ENCODE results near the gene CTAG1B.
"Not testable (repeated sequence)": the region's sequence is repeated elsewhere in the genome, so short reads cannot be mapped to it uniquely, and the experiment has no call there.

CTAG1B gene

DNA sequence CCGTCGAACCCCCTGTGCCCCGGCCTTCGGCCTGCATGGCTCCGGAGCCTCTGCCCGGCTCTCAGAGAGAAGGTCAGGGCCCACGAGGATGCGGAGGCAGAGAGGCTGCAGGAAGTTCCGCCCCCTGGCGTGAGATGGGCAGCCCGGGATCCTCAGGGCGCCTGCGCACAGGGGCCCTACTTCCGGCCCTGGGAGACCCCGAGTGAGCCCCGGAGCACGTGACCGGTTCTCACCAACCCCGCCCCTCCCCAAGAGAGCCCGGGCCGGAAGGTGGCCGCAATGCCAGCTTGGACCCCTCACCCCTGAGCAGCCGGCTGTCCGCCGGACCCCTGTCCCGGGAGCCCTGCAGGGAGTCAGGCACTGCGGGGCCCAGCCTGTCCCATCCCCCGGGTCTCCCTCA lies at the start of gene CTAG1B:
Gene CTAG1B, minus strand, starts transcription at position 101 of the 400 bp plus-strand sequence. Its CDS starts 64 bp downstream, at position 37.
- not testable (repeated sequence) for DNase-seq

DNA sequence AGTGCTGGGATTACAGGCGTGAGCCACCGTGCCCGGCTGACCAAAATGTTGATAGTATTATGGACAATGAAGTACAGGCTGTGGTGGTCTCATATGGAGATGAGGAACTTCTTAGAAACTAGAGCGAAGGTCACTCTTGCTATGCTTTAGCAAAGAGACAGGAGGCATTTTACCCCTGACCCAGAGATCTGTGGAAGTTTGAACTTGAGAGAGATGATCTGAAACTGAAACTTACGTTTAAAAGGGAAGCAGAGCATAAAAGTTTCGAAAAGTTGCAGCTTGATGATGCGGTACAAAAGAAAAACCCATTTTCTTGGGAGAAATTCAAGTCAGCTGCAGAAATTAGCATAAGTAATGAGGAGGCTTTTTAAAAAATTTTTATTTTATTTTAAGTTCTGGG lies 42.8 kb upstream of the CTAG1B start:
- no peak for DNase-seq

DNA sequence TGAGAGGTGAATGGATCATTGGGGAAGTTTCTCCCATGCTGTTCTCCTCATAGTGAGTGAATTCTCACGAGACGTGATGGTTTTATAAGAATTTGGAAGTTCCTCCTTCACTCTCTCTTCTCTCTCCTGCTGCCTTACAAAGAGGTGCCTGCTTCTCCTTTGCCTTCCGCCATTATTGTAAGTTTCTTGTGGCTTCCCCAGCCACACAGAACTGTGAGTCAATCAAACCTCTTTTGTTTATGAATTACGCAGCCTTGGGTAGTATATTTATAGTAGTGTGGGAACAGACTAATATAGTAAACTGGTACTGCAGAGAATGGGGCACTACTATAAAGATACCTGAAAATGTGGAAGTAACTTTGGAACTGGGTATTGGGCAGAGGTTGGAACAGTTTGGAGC lies 42.1 kb upstream of the CTAG1B start:
- no peak for DNase-seq

DNA sequence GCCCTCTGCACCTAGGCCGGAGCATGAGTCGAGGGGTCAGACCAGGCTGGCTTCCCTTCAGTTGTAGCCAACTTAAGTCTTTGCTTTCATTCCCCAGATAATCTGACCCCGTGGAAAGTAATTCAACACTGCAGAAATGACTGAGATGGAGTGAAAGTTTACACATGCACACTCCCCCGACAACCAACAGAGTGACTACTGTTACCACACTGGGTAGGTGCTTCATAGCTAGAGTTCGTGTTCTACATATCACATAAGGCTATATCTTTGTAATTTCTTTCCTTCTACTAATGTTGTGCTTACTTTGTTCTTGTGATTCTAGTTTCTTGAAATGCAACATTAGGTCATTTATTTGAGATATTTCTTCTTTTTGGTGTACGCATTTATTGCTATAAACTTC lies 41.5 kb upstream of the CTAG1B start:
- no peak for DNase-seq

- DNase-seq: no peak
These were observed 39.9 kb upstream of the CTAG1B start for GRCh38 chrX:154658957-154659356.

GRCh38 chrX:154658187-154658586 lies 39.1 kb upstream of the CTAG1B start:
- DNase-seq: no peak

- no peak for DNase-seq
These were observed 38.2 kb upstream of the CTAG1B start for GRCh38 chrX:154657226-154657805.

GRCh38 chrX:154655786-154656185 lies 36.7 kb upstream of the CTAG1B start:
- no peak for DNase-seq

GRCh38 chrX:154655346-154655745 lies 36.3 kb upstream of the CTAG1B start:
- DNase-seq: no peak

GRCh38 chrX:154654925-154655324 lies 35.8 kb upstream of the CTAG1B start:
- DNase-seq: no peak

GRCh38 chrX:154654372-154654771 lies 35.3 kb upstream of the CTAG1B start:
- DNase-seq: no peak

- DNase-seq: not testable (repeated sequence)
These were observed 34.3 kb upstream of the CTAG1B start, which contains the start of gene CTAG2 for GRCh38 chrX:154653413-154653812. CTAG2 (minus strand) TSS chrX:154653579; CDS start chrX:154653515, 64 bp downstream.

DNA sequence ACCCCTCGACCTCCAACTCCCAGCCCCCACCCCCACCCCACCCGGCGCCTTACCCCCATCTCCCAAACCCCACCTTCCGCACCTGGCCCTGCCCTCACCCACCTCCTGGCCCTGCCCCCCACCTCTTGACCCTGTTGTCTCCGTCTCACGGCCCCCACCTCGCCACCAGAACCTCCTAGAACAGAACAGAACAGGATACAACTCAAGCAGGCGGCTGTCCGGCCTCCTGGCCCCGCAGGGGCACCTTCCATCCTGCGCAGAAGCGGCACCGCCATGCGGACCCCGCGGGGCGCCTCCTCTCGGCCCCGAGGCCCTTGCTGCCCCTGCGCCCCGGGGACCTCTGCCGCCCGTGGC lies 33.9 kb upstream of the CTAG1B start:
- no peak for DNase-seq

GRCh38 chrX:154652311-154653047 lies 33.4 kb upstream of the CTAG1B start:
- no peak for DNase-seq

GRCh38 chrX:154650221-154650510 lies 31.1 kb upstream of the CTAG1B start:
- no peak for DNase-seq

- DNase-seq: no peak
These were observed 30.6 kb upstream of the CTAG1B start for GRCh38 chrX:154649503-154650220.

DNA sequence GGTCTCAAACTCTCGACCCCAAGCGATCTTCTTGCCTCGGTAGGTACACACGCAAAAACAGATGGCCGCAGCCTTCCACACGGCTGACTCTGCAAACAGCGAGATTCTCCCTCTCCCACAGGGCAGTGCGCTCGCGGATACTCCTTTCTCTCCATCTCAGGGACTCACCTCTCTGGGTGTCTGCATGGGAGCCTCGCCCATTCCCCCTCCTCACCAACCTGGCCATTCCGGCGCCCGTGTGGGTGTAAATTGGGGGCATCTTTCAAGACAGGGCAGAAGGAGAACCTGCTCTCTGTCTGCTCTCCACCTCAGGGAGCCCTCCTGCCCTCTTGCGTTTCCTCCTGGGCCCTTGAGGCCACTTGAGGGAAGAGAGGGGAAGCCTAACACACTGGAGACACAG lies 29.8 kb upstream of the CTAG1B start:
- no peak for DNase-seq

DNA sequence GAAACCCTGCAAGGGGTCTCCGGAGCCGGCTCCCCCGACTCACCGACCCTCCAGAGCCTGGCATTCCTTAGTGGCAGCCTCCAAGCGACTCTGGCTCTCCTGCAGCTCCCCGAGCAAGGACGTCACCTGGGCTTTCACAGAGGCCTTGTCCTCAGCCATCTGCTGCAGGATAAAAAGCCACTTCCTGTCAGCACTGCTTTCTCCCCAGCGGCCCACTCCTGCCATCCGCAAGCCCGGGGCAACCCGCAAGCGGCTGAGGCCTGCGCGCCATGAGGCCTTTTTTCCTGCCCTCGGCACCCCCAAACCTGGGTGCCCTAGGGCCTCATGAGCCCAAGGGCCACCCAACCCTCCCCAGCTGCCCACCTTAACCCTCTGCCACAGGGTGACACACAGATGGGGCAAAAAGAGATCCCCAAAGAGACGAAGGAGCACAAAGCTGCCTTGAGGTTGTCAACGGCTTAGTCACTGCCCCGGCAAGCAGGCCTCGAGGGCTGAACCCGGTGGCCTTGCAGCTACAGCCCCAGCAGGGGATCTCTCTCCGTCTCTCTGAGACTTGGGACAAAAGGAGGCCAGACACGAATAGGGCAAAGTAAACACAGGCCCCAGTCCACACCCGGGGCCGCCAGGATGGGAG lies 26.8 kb upstream of the CTAG1B start:
- DNase-seq: not testable (repeated sequence)

GRCh38 chrX:154643708-154644107 lies 24.6 kb upstream of the CTAG1B start:
- DNase-seq: not testable (repeated sequence)

GRCh38 chrX:154641740-154642139 lies 22.7 kb upstream of the CTAG1B start:
- DNase-seq: not testable (repeated sequence)

- DNase-seq: not testable (repeated sequence)
These were observed 14.6 kb upstream of the CTAG1B start for GRCh38 chrX:154633661-154634060.

GRCh38 chrX:154630949-154631348 lies 11.9 kb upstream of the CTAG1B start:
- DNase-seq: not testable (repeated sequence)

DNA sequence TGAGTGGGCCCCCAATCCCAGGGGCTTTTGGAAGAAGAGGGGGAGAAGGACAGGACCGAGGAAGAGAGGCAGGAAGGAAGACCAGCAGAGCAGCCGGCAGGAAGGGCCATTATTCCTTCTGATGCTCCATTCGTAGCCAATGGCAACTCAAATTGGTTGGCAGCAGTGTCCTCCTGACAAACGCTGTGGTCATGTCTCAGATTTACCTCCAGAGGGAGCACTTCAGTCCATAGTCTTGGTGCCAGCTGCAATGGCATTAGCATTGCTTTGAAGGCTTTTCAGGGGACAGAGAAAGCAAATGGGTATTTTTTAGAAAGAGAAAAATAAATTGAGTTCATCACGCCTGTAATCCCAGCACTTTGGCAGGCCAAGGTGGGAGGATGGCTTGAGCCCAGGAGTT lies 9.9 kb upstream of the CTAG1B start:
- DNase-seq: not testable (repeated sequence)
